Esophagus muscularis mucosa (tissue), 4 donors: ENCODE measurements around the gene SYNDIG1L. TPM values are rescaled to one million over a fixed set of nuclear protein-coding genes. Genes with fewer than 3 reads are reported as not detected.
A peak's percentile ranks its signal among the peaks of the same experiment; 100 is the strongest.

Experiments used
- DNase-seq: peaks from one replicate; pipeline ENCODE4 v3.0.0-alpha.2; 2017; ENCODE audit errors: extremely low spot score
- H3K27ac ChIP-seq, 4 donors: fragments of 200-600 bp; sonication (generic); replicated peaks in 1 of 4; 1 replicate in 3 of 4; 2 replicates in 1 of 4; pipeline ENCODE4 v1.5.1; 2016 to 2019; ENCODE audit warnings: mild to moderate bottlenecking in 1 of 4
- H3K27me3 ChIP-seq, 4 donors: fragments of 200-600 bp; sonication (generic); one replicate each; pipeline versions ENCODE4 v1.5.1 to v1.6.0; 2016 to 2019
- H3K36me3 ChIP-seq, 4 donors: fragments of 200-600 bp; sonication (generic); one replicate each; pipeline ENCODE4 v1.5.1; 2016 to 2019
- H3K4me1 ChIP-seq, 4 donors: fragments of 200-600 bp; sonication (generic); one replicate each; pipeline ENCODE4 v1.5.1; 2016 to 2019
- H3K4me3 ChIP-seq, 4 donors: fragments of 200-600 bp; sonication (generic); 1 replicate in 2 of 4; 2 replicates in 2 of 4; pipeline ENCODE4 v1.5.1; 2016 to 2019; ENCODE audit warnings: mild to moderate bottlenecking in 4 of 4, moderate library complexity in 1 of 4
- H3K9me3 ChIP-seq, 4 donors: fragments of 200-600 bp; sonication (generic); 1 replicate in 3 of 4; 2 replicates in 1 of 4; pipeline ENCODE4 v1.5.1; 2016 to 2019
- EP300 ChIP-seq: sonication (generic); formaldehyde crosslinking; IDR thresholded peaks from one replicate; pipeline ENCODE4 v1.6.1; 2017; ENCODE audit warnings: antibody characterized with exemption
- POLR2A ChIP-seq: fragments of 450-650 bp; IDR thresholded peaks from one replicate; pipeline ENCODE4 v1.6.1; 2017; ENCODE audit warnings: antibody characterized with exemption, moderate library complexity, mild to moderate bottlenecking, low read depth
- POLR2AphosphoS5 ChIP-seq, 2 donors: sonication (generic); formaldehyde crosslinking; IDR thresholded peaks; one replicate each; pipeline ENCODE4 v1.6.1; 2017; ENCODE audit warnings: antibody characterized with exemption in 2 of 2
- WGBS: methylation state at CpG from one replicate; pipeline ENCODE4 v1.1.5; 2018; 5-methylcytosine and 5-hydroxymethylcytosine counted together
- intact Hi-C: fragments of 100-400 bp; cut with DNase I; formaldehyde crosslinking; loops from one replicate; pipeline ENCODE4 v1.15.1; 2023
- total RNA-seq, 4 donors: library from RNA; depleted of rRNA; stranded (reverse); fragments of >200 nt; gene quantifications; one replicate each; pipeline versions ENCODE4 v1.1.0 to v1.2.1, GENCODE V29; 2016
- TF ChIP-seq, protein P1 (sequence below), 3 experiments: fragments of 200-600 bp in 2 of 3; fragments of 450-650 bp in 1 of 3; sonication (generic) in 2 of 3; IDR thresholded peaks; one replicate each; pipeline ENCODE4 v1.5.1; 2017 to 2019; ENCODE audit warnings: antibody characterized with exemption in 3 of 3, mild to moderate bottlenecking in 2 of 3, moderate library complexity in 1 of 3

The SYNDIG1L gene
- total RNA-seq, 4 donors from 2014 or later, result 0.29 to 0.65 (median 0.33) TPM; not detected in 1

DNA sequence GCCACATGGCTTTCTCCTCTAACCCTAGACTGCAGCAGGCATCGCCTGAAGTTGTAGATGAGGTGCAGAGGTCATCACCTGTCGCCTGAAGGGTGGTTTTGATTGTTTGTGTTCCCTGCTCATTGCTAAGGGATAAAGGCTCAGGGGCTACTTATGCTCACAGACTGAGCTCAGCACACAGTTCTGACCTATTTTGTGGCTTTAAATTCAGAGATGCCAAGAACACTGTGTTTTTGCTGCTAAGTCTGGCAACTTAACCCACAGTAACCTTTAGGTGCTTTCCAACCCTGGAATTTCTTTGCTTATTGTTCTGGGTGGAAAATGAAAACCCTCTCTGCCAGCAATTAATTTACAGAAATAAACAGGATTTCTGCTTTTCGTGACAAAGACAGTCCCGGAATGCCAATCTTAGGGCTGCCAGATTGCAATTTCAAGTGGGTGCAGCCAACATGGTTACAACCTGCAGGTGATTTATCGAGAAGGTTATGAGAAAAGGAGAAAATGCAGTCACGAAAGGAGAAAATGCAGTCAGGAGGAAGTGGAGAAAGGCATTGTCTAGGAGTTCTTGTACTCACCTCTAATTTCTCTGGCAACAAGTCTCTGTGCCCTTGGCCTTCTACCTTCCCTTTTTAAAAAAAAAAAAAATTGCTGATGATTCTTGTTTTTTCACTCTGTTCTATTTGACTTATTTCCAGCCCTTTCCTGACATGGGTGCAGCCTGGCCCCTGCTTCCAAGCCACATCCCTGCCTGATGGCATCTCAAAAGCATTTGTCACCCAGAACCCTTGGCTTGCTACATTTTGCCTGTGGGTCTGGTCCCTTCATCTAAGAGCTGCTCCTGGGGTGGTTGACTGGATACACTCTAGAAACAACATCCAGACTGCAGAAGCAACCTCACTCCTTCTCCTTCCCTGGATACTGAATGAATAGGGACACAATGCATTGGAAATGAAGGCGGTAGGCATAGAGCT is 43.8 kb upstream of the SYNDIG1L start:
- Histone ChIP-seq H3K4me3 (no peak overlapping the region), H3K9me3 (no peaks in the 10 kb centered on the region), H3K4me1 (peaks cover 0 to 14% (median 6%) of the 10 kb centered on the region in 4 donors), H3K27me3 (no peaks in the 10 kb centered on the region), H3K36me3 (peaks cover 11 to 31% (median 22%) of the 10 kb centered on the region in 4 donors), H3K27ac (peak overlapping the region in 2 of 4 donors; percentile 4 to 11)
- DNase-seq, result peak; percentile 60
- WGBS, result 69% methylated on average over 7 of the region's 7 CpGs
- intact Hi-C loops, result no loop called here
- TF ChIP-seq EP300 (no peak), POLR2A (no peak), POLR2AphosphoS5 (IDR thresholded peaks at IDR 0.05) (no peak)
- TF ChIP-seq, protein P1, sequence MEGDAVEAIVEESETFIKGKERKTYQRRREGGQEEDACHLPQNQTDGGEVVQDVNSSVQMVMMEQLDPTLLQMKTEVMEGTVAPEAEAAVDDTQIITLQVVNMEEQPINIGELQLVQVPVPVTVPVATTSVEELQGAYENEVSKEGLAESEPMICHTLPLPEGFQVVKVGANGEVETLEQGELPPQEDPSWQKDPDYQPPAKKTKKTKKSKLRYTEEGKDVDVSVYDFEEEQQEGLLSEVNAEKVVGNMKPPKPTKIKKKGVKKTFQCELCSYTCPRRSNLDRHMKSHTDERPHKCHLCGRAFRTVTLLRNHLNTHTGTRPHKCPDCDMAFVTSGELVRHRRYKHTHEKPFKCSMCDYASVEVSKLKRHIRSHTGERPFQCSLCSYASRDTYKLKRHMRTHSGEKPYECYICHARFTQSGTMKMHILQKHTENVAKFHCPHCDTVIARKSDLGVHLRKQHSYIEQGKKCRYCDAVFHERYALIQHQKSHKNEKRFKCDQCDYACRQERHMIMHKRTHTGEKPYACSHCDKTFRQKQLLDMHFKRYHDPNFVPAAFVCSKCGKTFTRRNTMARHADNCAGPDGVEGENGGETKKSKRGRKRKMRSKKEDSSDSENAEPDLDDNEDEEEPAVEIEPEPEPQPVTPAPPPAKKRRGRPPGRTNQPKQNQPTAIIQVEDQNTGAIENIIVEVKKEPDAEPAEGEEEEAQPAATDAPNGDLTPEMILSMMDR (IDR thresholded peaks at IDR 0.05), result no peak

DNA sequence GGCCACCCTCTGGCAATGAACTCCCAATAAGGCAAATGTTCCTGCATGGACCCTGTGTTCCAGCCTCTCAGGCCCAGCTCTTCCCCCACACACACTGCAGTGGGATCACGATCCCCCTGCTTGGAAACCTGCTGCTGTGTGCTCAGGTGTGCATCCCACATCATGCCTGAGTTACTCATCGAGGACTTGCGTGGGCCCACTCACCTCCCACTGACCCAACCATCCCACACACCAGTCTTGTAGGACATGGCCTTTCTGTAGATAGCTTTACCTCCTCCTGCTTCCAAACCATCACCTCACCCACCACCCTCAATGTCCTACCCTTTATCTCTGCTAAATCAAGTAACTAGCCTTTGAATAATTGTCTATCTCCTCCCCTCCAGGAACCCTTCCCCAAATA is 42.5 kb upstream of the SYNDIG1L start:
- Histone ChIP-seq H3K36me3 (peaks cover 2 to 18% (median 11%) of the 10 kb centered on the region in 4 donors), H3K27me3 (no peaks in the 10 kb centered on the region), H3K27ac (no peak overlapping the region), H3K4me1 (peaks cover 0 to 14% (median 6%) of the 10 kb centered on the region in 4 donors), H3K4me3 (no peak overlapping the region), H3K9me3 (no peaks in the 10 kb centered on the region)
- 93% methylated on average over 3 of the region's 3 CpGs for WGBS
- TF ChIP-seq, protein P1 (IDR thresholded peaks at IDR 0.05), result no peak
- TF ChIP-seq EP300 (no peak), POLR2A (no peak), POLR2AphosphoS5 (IDR thresholded peaks at IDR 0.05) (no peak)
- intact Hi-C loops, result no loop called here
- no peak for DNase-seq

DNA sequence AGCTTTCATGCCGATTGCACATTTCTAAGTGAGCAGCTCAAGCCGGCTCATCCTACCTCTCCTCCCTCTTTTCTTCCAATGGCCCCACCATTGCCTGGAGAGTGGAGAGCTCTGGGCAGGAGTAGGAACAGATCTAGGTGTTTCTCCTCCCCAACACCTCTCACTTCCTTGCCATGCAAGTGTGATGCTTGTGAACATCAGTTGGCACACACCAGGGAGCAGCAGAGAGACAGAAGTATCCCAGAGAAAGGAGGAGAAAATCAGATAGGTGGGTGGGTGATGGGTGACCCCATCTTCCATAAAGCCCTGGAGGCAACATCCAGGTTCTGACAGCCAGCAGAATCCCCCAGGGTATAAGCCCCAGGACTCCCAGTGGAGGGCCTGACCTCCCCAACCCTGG is 39.3 kb upstream of the SYNDIG1L start:
- Histone ChIP-seq H3K9me3 (no peaks in the 10 kb centered on the region), H3K27ac (no peak overlapping the region), H3K4me3 (no peak overlapping the region), H3K36me3 (peaks cover 0 to 6% (median 0%) of the 10 kb centered on the region in 4 donors), H3K27me3 (no peaks in the 10 kb centered on the region), H3K4me1 (peaks cover 0 to 11% (median 5%) of the 10 kb centered on the region in 4 donors)
- WGBS, result 100% methylated on average over 2 of the region's 2 CpGs
- no peak for TF ChIP-seq EP300
- no peak for TF ChIP-seq POLR2A
- TF ChIP-seq, protein P1 (IDR thresholded peaks at IDR 0.05), result no peak
- no peak for TF ChIP-seq POLR2AphosphoS5 (IDR thresholded peaks at IDR 0.05)
- intact Hi-C loops, result no loop called here
- DNase-seq, result no peak

DNA sequence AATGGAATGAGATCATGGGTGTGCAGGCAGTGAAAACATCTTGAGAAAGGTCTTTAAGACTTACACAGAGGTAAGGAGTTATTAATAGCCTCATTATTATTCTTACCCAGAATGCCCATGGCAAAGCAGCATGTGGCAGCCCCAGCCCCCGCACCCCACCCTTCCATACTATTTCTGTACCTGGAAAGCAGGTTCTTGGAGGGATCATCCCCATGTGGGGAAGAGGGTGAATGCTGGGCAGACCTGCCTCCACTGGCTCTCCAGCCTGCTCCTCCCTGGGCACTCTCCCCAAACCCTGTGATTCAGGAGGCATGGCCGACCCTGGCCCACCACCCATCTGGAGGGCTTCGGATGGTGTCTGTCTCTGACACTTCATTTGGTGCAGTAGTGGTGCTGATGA is 38.8 kb upstream of the SYNDIG1L start:
- H3K27ac ChIP-seq, result no peak overlapping the region
- no peaks in the 10 kb centered on the region for H3K27me3 ChIP-seq
- no peak overlapping the region for H3K4me3 ChIP-seq
- no peaks in the 10 kb centered on the region for H3K9me3 ChIP-seq
- intact Hi-C loops, result no loop called here
- WGBS, result 94% methylated on average over 2 of the region's 3 CpGs
- peaks cover 0 to 12% (median 5%) of the 10 kb centered on the region in 4 donors for H3K4me1 ChIP-seq
- DNase-seq, result no peak
- no peak for TF ChIP-seq EP300
- TF ChIP-seq POLR2AphosphoS5 (IDR thresholded peaks at IDR 0.05), result no peak
- H3K36me3 ChIP-seq, result peaks cover 0 to 6% (median 0%) of the 10 kb centered on the region in 4 donors

DNA sequence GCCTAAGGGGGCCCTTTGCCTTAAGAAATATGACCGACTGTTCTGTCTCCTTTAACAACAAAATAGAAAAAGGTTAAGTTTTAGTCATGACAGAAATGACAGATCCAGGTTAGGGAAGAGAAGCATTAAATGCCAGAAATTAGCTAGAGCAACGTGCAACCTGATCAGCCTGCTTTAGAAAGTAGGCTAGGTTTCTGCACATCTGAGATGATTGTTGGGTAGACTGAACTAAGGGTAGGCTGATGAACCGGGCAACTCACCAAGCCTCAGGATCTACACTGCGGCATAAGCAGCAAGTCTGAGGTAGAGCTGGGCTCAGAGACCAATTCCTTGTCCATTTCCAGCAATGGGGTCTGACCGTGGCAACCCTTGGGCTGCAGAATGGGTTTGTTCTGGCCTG is 37.7 kb upstream of the SYNDIG1L start:
- TF ChIP-seq POLR2AphosphoS5 (IDR thresholded peaks at IDR 0.05) (no peak), POLR2A (no peak), EP300 (no peak)
- TF ChIP-seq, protein P1 (IDR thresholded peaks at IDR 0.05), result no peak
- Histone ChIP-seq H3K36me3 (peaks cover 0 to 3% (median 0%) of the 10 kb centered on the region in 4 donors), H3K4me1 (peaks cover 0 to 11% (median 4%) of the 10 kb centered on the region in 4 donors), H3K9me3 (no peaks in the 10 kb centered on the region), H3K27me3 (no peaks in the 10 kb centered on the region), H3K4me3 (no peak overlapping the region), H3K27ac (no peak overlapping the region)
- DNase-seq, result no peak
- WGBS, result 87% methylated on average over 5 of the region's 5 CpGs
- intact Hi-C loops, result no loop called here
